ENCODE data around the gene DAND5. TPM values are rescaled to one million over a fixed set of nuclear protein-coding genes. Genes with fewer than 3 reads are reported as not detected.

Gene DAND5
- total RNA-seq, 2 donors from 2014 or later: 2.9 to 10.7 TPM

GRCh38 chr19:12932392-12933286, 36.7 kb upstream of the DAND5 start:
- no peaks in the 10 kb centered on the region for H3K27me3 ChIP-seq
- H3K4me3 ChIP-seq: peak overlapping the region; percentile 91 to 98
- no peak for TF ChIP-seq CTCF (IDR thresholded peaks at IDR 0.05)
- H3K9me3 ChIP-seq: no peaks in the 10 kb centered on the region
- no peak for DNase-seq (ENCODE audit: low spot score)
- peaks cover 3 to 17% of the 10 kb centered on the region in 2 donors for H3K4me1 ChIP-seq
- peaks cover 30% of the 10 kb centered on the region for H3K36me3 ChIP-seq
- peak overlapping the region; percentile 86 to 87 for H3K27ac ChIP-seq

DNA sequence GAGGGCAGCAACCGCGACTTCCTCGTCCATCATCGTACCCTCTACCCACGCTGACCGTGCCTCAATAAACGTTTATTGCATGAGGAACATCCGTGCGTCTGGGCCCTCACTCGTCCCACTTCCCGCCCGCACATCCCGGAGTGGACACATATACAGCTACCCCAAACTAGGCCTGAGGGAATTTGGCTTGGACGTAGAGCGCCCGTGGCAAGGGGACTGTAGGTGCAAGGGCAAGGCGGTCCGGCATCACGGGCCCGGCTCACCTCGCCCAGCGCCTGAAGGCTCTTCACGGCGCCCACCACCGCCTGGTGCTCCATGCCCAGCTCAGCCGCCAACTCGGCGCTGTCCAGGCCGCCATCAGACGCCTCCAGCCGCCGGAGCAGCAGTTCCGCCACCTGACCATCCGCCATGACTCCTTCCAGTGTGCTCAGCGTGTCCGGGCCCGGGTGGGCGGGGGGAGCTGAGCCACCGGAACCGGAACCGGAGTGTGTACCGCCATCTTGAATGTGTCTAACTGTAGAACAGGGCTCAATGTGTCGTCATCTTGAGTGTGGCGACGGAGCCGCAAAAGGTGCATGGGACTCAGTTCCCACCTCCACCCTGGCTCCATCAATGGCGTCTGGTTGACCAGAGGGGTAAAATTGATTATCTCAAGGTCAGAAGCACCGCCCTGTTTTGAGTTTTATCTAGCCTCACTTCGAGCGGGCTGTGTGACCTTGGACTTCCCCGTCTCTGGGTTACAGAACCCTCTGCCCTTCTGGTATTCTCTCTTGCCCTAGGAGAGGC, 35.9 kb upstream of the DAND5 start, which contains the start of gene FARSA:
Gene FARSA, minus strand, starts transcription at position 425 of the 786 bp plus-strand sequence. Its CDS starts 15 bp downstream, at position 410.
- H3K36me3 ChIP-seq: peaks cover 23% of the 10 kb centered on the region
- no peaks in the 10 kb centered on the region for H3K9me3 ChIP-seq
- peaks cover 3 to 21% of the 10 kb centered on the region in 2 donors for H3K4me1 ChIP-seq
- peak; percentile 97 for DNase-seq (ENCODE audit: low spot score)
- H3K27ac ChIP-seq: peak within 1 kb of the TSS; percentile 86 to 87
- H3K4me3 ChIP-seq: peak within 1 kb of the TSS; percentile 91 to 98
- TF ChIP-seq CTCF (IDR thresholded peaks at IDR 0.05): no peak
- no peaks in the 10 kb centered on the region for H3K27me3 ChIP-seq

GRCh38 chr19:12935071-12935470, 34.3 kb upstream of the DAND5 start:
- Histone ChIP-seq H3K4me3 (no peak overlapping the region), H3K27ac (no peak overlapping the region), H3K27me3 (no peaks in the 10 kb centered on the region), H3K36me3 (peaks cover 12% of the 10 kb centered on the region), H3K9me3 (no peaks in the 10 kb centered on the region), H3K4me1 (peaks cover 3 to 30% of the 10 kb centered on the region in 2 donors)
- TF ChIP-seq CTCF (IDR thresholded peaks at IDR 0.05): no peak
- no peak for DNase-seq (ENCODE audit: low spot score)

GRCh38 chr19:12936582-12936981, 32.8 kb upstream of the DAND5 start:
- Histone ChIP-seq H3K27ac (no peak overlapping the region), H3K9me3 (no peaks in the 10 kb centered on the region), H3K36me3 (peaks cover 19% of the 10 kb centered on the region), H3K4me3 (no peak overlapping the region), H3K27me3 (no peaks in the 10 kb centered on the region), H3K4me1 (peaks cover 3 to 42% of the 10 kb centered on the region in 2 donors)
- no peak for DNase-seq (ENCODE audit: low spot score)
- no peak for TF ChIP-seq CTCF (IDR thresholded peaks at IDR 0.05)

DNA sequence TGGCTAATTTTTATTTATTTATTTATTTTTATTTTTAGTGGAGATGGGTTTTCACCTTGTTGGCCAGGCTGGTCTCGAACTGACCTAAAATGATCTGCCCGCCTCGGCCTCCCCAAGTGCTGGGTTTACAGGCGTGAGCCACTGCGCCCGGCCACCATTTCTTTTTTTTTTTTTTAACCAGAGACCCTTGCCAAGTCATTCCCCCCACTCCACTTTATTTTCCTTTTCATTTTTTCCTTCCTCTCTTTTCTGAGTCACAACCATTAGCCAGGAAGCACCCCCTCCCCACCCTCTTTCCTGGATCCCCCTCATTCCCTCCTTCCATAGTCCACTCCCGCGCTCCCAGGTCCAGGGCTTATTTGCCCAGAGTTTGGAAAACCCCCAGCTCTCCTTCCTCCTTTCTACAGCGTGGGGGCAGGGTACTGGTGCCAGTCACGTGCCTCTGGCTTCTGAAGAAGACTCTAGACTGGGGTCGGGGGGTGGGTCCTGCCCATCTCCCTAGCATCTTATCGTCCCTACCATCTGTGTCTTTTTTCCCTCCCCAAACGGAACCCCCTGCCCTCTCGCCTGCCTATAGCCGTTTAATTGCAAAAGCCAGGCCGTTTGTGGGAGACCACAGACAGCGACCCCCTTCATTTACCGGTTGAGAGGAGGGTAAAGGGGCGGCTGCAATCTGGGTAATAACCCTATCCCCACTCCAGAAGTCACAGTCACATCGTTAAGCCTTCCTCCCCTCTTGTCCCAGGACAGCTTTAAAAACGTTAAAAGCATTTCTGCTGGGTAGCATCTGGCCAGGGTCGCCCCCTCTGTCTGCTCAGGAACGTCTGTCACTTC, 32.1 kb upstream of the DAND5 start:
- Histone ChIP-seq H3K9me3 (no peaks in the 10 kb centered on the region), H3K27ac (peak overlapping the region; percentile 54 to 96), H3K27me3 (no peaks in the 10 kb centered on the region), H3K36me3 (peaks cover 27% of the 10 kb centered on the region), H3K4me1 (peaks cover 3 to 43% of the 10 kb centered on the region in 2 donors), H3K4me3 (peak overlapping the region; percentile 41 to 99)
- no peak for TF ChIP-seq CTCF (IDR thresholded peaks at IDR 0.05)
- DNase-seq (ENCODE audit: low spot score): no peak
